ENCODE measurements around the gene ZBED4. TPM values are rescaled to one million over a fixed set of nuclear protein-coding genes. Genes with fewer than 3 reads are reported as not detected.

ZBED4 gene
- total RNA-seq, 2 donors from 2014 or later = 9.6 to 17.1 TPM

DNA sequence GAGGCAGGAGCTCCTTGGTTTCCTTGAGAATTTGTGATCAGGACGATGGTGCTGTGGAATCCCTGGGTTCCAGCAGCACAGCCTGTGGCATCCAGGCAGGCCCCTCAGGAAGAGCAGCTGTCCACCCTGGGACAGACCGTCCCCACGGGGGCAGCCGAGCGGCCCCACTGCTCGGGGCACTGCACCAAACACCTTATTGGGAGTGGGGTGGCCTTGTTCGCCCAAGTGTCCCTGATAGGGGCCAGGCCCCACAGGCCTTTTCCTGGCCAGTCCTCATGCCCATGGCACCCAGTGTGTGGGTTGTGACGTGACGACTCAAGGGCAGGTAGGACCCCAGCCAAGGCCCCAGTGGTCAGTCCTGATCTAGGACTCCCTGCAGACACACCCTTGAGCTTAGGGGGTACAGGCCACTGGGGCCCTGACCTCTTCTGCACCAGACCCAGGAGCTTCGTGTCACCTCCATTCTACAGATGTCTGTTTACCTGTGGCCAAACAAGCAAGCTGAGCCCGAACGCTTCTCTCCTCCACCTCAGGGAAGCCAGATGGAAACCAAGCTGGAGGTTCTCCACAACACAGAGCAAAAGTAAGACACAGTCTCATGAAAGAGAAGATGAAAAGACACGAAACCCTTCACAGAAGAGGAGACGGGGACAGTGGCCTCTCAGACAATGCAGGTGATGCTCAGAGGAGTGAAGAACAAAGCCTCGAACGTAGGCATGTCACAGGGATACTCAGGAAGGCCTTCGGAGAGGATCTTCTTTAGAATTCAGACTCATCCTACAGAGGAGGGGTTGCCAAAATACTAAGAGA is 24.4 kb upstream of the ZBED4 start:
- H3K4me3 ChIP-seq = no peak overlapping the region
- ATAC-seq (no peak), DNase-seq (no peak)
- H3K36me3 ChIP-seq (replicated peaks in 1 of 2; ENCODE audit: insufficient read depth in 1 of 2, low read depth in 2 of 2) = no peaks in the 10 kb centered on the region
- no peak overlapping the region for H3K27ac ChIP-seq
- intact Hi-C loops (cut with DNase I) = no loop called here
- 94% methylated on average over 11 to 17 of the region's 17 CpGs for WGBS, 2 donors
- H3K4me1 ChIP-seq = peaks cover 49% of the 10 kb centered on the region
- H3K27me3 ChIP-seq = no peaks in the 10 kb centered on the region
- no peak for TF ChIP-seq POLR2A (IDR thresholded peaks at IDR 0.05)
- TF ChIP-seq, protein P1, sequence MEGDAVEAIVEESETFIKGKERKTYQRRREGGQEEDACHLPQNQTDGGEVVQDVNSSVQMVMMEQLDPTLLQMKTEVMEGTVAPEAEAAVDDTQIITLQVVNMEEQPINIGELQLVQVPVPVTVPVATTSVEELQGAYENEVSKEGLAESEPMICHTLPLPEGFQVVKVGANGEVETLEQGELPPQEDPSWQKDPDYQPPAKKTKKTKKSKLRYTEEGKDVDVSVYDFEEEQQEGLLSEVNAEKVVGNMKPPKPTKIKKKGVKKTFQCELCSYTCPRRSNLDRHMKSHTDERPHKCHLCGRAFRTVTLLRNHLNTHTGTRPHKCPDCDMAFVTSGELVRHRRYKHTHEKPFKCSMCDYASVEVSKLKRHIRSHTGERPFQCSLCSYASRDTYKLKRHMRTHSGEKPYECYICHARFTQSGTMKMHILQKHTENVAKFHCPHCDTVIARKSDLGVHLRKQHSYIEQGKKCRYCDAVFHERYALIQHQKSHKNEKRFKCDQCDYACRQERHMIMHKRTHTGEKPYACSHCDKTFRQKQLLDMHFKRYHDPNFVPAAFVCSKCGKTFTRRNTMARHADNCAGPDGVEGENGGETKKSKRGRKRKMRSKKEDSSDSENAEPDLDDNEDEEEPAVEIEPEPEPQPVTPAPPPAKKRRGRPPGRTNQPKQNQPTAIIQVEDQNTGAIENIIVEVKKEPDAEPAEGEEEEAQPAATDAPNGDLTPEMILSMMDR (IDR thresholded peaks at IDR 0.05) = no peak
- no peaks in the 10 kb centered on the region for H3K9me3 ChIP-seq

DNA sequence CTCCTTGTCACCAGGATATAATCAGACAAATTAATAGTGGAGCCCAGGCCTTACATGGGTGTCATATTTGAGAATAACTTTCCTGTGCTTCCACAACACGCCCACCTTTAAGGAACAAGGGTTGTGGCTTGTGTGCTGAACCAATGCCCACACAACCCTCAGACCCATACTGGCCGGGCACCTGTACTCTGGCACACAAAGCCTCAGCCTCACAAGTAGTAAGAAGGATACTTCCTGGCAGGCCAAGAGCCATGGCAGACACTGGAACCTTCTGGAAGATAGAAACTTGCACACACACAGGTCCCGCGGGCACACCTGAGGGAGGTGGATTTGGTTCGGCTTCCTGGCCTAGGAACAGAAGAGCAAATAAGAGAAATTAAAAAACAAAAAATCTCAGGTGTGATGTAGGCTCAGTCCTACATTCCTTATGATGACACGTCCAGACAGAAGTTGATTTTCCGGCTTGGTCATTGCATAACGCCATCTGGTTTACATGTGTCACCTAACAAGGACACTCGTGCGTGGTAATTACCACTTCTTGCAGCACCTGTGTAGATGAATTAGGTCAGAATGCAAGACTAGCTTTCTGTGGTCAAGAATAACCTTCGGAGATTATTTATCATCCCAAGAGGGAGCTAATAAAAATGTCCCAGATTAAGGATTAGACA is 20.2 kb upstream of the ZBED4 start:
- no peaks in the 10 kb centered on the region for H3K36me3 ChIP-seq (replicated peaks in 1 of 2; ENCODE audit: insufficient read depth in 1 of 2, low read depth in 2 of 2)
- peak overlapping the region; percentile 79 to 94 (median 84) for H3K27ac ChIP-seq
- peaks cover 25% of the 10 kb centered on the region for H3K4me1 ChIP-seq
- H3K9me3 ChIP-seq = no peaks in the 10 kb centered on the region
- no peaks in the 10 kb centered on the region for H3K27me3 ChIP-seq
- 14 to 20% methylated on average over 11 of the region's 11 CpGs for WGBS, 2 donors
- no peak overlapping the region for H3K4me3 ChIP-seq
- TF ChIP-seq, protein P1 (IDR thresholded peaks at IDR 0.05) = no peak
- peak in 1 of 3 donors; percentile 41 for TF ChIP-seq POLR2A (IDR thresholded peaks at IDR 0.05)
- peak; percentile 85 to 94 (median 90) for DNase-seq
- peak; percentile 95 for ATAC-seq
- intact Hi-C loops (cut with DNase I) = no loop called here

DNA sequence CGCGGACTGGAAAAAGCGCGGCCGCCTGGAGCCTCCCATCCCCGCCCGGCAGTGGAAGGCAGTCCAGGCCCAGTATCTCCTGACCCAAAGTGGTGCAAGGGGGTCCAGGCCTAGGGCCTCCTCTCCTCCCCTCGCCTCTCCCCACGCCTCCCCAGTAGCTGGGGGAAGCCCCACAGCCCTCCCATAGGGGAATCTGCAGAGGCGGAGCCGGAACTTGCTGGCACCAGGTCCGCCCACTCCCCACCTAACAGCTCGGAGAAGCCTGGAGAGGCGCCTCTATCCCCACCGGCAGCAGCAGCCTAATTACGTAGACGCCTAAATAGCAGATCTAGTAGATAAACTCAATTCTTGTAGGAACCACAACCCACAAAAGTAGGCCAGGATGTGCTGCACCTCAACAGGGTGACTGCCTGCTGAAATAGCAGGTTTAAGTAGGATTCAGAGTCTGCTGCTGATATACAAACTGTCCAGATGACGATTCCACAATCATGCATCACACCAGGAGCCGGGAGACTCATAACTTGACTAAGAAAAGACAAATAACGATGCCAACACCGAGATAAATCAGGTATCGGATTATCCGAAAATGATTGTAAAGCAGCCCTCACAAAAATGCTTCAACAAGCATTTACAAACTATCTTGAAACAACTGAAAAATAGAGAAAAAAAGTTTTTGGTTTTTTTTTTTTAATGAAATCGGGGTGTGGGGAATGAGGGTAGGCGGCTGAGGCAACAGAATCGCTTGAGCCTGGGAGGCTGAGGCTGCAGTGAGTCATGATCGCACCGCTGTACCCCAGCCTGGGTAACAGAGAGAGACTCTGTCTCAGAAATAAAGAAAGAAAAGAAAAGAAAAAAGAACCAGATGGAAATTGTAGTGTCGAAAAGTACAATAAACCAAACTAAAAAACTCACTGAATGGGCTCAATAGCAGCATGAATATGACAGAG is 14.6 kb upstream of the ZBED4 start:
- TF ChIP-seq POLR2A (IDR thresholded peaks at IDR 0.05) = no peak
- TF ChIP-seq, protein P1 (IDR thresholded peaks at IDR 0.05) = no peak
- peaks cover 7% of the 10 kb centered on the region for H3K4me1 ChIP-seq
- intact Hi-C loops (cut with DNase I) = no loop called here
- H3K36me3 ChIP-seq (replicated peaks in 1 of 2; ENCODE audit: insufficient read depth in 1 of 2, low read depth in 2 of 2) = no peaks in the 10 kb centered on the region
- H3K9me3 ChIP-seq = no peaks in the 10 kb centered on the region
- DNase-seq (no peak), ATAC-seq (no peak)
- WGBS, 2 donors = 73 to 83% methylated on average over 20 of the region's 29 CpGs
- H3K27ac ChIP-seq = no peak overlapping the region
- H3K27me3 ChIP-seq = no peaks in the 10 kb centered on the region
- H3K4me3 ChIP-seq = no peak overlapping the region

DNA sequence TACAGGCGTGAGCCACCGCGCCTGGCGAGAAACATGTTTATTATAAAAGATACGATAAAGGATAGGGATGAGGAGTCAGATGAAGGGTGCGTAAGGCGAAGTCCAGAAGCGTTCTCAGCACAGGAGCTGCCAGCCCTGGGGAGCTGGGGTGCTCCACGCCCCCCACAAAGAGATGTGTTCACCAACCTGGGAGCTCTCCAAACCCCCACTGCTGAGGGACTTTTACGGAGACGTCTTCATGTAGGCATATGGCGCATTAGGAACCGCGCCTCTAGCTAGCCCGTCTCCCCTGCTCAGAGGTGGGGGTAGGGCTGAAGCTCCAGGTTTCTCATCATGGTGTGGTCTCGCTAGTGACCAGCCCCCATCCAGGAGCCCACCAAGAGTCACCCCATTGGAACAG is 8.4 kb upstream of the ZBED4 start:
- H3K9me3 ChIP-seq = no peaks in the 10 kb centered on the region
- WGBS, 2 donors = 81 to 88% methylated on average over 15 to 16 of the region's 16 CpGs
- no peak overlapping the region for H3K27ac ChIP-seq
- DNase-seq = no peak
- peaks cover 21% of the 10 kb centered on the region for H3K4me1 ChIP-seq
- TF ChIP-seq, protein P1 (IDR thresholded peaks at IDR 0.05) = no peak
- TF ChIP-seq POLR2A (IDR thresholded peaks at IDR 0.05) = no peak
- no peaks in the 10 kb centered on the region for H3K36me3 ChIP-seq (replicated peaks in 1 of 2; ENCODE audit: insufficient read depth in 1 of 2, low read depth in 2 of 2)
- ATAC-seq = no peak
- no peak overlapping the region for H3K4me3 ChIP-seq
- peaks cover 0 to 18% of the 10 kb centered on the region in 2 donors for H3K27me3 ChIP-seq
- intact Hi-C loops (cut with DNase I) = no loop called here

All from body of pancreas (tissue), 4 donors.